Measurements from ENCODE around the gene EPAS1. TPM values are rescaled to one million over a fixed set of nuclear protein-coding genes. Genes with fewer than 3 reads are reported as not detected.

Gene EPAS1
- polyA plus RNA-seq, 1 of the 3 experiments (the other 2 are of a cell fraction), result 69.2 TPM

- TF ChIP-seq USF2 (IDR thresholded peaks at IDR 0.05; ENCODE audit: borderline replicate concordance, low read depth, low read length), result no peak
- TF ChIP-seq RFX5 (IDR thresholded peaks at IDR 0.05; ENCODE audit: low read length), result no peak
- TF ChIP-seq YY1 (IDR thresholded peaks at IDR 0.05; ENCODE audit: low read depth), result 0 out of 2 replicates have a peak, but pooled peaks have one; percentile 57
- peak; percentile 88 for TF ChIP-seq TEAD4 (IDR thresholded peaks at IDR 0.05; ENCODE audit: borderline replicate concordance, insufficient read depth)
- TF ChIP-seq, protein P1, sequence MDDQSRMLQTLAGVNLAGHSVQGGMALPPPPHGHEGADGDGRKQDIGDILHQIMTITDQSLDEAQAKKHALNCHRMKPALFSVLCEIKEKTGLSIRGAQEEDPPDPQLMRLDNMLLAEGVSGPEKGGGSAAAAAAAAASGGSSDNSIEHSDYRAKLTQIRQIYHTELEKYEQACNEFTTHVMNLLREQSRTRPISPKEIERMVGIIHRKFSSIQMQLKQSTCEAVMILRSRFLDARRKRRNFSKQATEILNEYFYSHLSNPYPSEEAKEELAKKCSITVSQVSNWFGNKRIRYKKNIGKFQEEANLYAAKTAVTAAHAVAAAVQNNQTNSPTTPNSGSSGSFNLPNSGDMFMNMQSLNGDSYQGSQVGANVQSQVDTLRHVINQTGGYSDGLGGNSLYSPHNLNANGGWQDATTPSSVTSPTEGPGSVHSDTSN (IDR thresholded peaks at IDR 0.05), result peak; percentile 89
- peak; percentile 56 for TF ChIP-seq GABPA (IDR thresholded peaks at IDR 0.05; ENCODE audit: low read depth)
Measured at GRCh38 chr2:46315103-46315890, 18.1 kb downstream of the EPAS1 start (continued).

DNA sequence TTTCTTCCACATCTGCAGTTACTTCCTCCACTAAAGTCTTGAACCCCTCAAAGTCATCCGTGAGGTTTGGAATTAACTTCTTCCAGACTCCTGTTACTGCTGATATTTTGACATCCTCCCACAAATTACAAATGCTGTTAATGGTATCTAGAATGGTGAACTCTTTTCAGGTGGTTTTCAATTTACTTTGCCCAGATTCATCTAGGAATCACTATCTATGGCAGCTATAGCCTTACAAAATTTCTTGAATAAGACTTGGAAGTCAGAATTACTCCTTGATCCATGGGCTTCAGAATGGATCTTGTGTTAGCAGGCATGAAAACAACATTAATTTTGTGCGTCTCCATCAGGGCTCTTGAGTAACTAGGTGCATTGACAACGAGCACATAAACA lies 19.9 kb downstream of the EPAS1 start:
- Histone ChIP-seq H3F3A (replicated peaks; ENCODE audit: insufficient read depth) (peaks cover 30% of the 10 kb centered on the region), H3K79me2 (ENCODE audit: insufficient read depth) (peaks cover 91% of the 10 kb centered on the region), H3K4me3 (ENCODE audit: low read depth in 2 of 2, low read length in 1 of 2) (no peak overlapping the region), H3K36me3 (replicated peaks in 1 of 2; ENCODE audit: control insufficient read depth in 1 of 2, insufficient read depth in 2 of 2, low read length in 1 of 2) (peaks cover 0 to 9% of the 10 kb centered on the region in 2 experiments), H3K27ac (ENCODE audit: low read depth in 2 of 2, low read length in 1 of 2) (peak overlapping the region; percentile 58 to 98), H3K4me1 (ENCODE audit: control insufficient read depth in 1 of 2, insufficient read depth in 2 of 2, low read depth in 1 of 2, low read length in 1 of 2) (peaks cover 32 to 72% of the 10 kb centered on the region in 2 experiments), H4K20me1 (ENCODE audit: insufficient read depth) (no peaks in the 10 kb centered on the region), H3K27me3 (ENCODE audit: insufficient read depth) (no peaks in the 10 kb centered on the region), H3K4me2 (peak overlapping the region; percentile 1; the same call in 1 of the 2 replicates), H3K9ac (no peak overlapping the region), H2AFZ (ENCODE audit: low read depth) (no peak overlapping the region), H3K9me3 (no peaks in the 10 kb centered on the region), H3K9me2 (no peaks in the 10 kb centered on the region)
- DNase-seq, result no peak
- TF ChIP-seq MAX (IDR thresholded peaks at IDR 0.05; ENCODE audit: low read depth), result no peak
- TF ChIP-seq YY1 (IDR thresholded peaks at IDR 0.05; ENCODE audit: low read depth), result no peak
- TF ChIP-seq SIN3A (IDR thresholded peaks at IDR 0.05; ENCODE audit: borderline replicate concordance, low read depth, low read length), result no peak
- TF ChIP-seq, protein P2, sequence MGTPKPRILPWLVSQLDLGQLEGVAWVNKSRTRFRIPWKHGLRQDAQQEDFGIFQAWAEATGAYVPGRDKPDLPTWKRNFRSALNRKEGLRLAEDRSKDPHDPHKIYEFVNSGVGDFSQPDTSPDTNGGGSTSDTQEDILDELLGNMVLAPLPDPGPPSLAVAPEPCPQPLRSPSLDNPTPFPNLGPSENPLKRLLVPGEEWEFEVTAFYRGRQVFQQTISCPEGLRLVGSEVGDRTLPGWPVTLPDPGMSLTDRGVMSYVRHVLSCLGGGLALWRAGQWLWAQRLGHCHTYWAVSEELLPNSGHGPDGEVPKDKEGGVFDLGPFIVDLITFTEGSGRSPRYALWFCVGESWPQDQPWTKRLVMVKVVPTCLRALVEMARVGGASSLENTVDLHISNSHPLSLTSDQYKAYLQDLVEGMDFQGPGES (IDR thresholded peaks at IDR 0.05; ENCODE audit: low read depth, low read length), result no peak
- TF ChIP-seq RXRA (IDR thresholded peaks at IDR 0.05; ENCODE audit: borderline replicate concordance, low read depth), result no peak
- no peak for TF ChIP-seq RCOR1 (IDR thresholded peaks at IDR 0.05; ENCODE audit: low read length)
- no peak for TF ChIP-seq ELF1 (IDR thresholded peaks at IDR 0.05)
- TF ChIP-seq, protein P3, sequence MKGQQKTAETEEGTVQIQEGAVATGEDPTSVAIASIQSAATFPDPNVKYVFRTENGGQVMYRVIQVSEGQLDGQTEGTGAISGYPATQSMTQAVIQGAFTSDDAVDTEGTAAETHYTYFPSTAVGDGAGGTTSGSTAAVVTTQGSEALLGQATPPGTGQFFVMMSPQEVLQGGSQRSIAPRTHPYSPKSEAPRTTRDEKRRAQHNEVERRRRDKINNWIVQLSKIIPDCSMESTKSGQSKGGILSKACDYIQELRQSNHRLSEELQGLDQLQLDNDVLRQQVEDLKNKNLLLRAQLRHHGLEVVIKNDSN (IDR thresholded peaks at IDR 0.05; ENCODE audit: borderline replicate concordance, low read depth), result no peak
- no peak for TF ChIP-seq NRF1 (IDR thresholded peaks at IDR 0.05; ENCODE audit: low read depth, low read length)
- ChIA-PET CTCF (interaction anchor here (0.8 to 3.5 kb wide), 5 partner anchors 11 to 254 kb away, joined by 3 to 28 read pairs (median 15); no protein-coding TSS in a partner anchor), POLR2A (interaction anchor here (4.3 kb wide), 1 partner anchor 22 kb away, joined by 29 read pairs; no protein-coding TSS in a partner anchor)
- 89% methylated on average over 3 of the region's 3 CpGs for WGBS (ENCODE audit: low lambda C conversion rate)
